ENCODE results near the gene POLR3GL.

POLR3GL gene

GRCh38 chr1:145993618-145994390, 29.3 kb downstream of the POLR3GL start:
- no peak for DNase-seq

- DNase-seq = no peak
Measured at GRCh38 chr1:145994391-145995120, 30.1 kb downstream of the POLR3GL start.

- no peak for DNase-seq
Measured at GRCh38 chr1:145995148-145995881, 30.8 kb downstream of the POLR3GL start.

- DNase-seq = no peak
Measured at GRCh38 chr1:145995964-145996432, 31.5 kb downstream of the POLR3GL start.

GRCh38 chr1:145996433-145997015, 32.0 kb downstream of the POLR3GL start, which contains the start of gene TXNIP:
Gene TXNIP (minus strand): TSS chr1:145996579. CDS start chr1:145996266, 313 bp downstream.
- DNase-seq = peak; percentile 93

GRCh38 chr1:145997016-145997717, 32.7 kb downstream of the POLR3GL start:
- DNase-seq = no peak

- DNase-seq = no peak
Measured at GRCh38 chr1:145997718-145998023, 33.2 kb downstream of the POLR3GL start.

- no peak for DNase-seq
Measured at GRCh38 chr1:145999321-146000024, 35.0 kb downstream of the POLR3GL start.

- DNase-seq = no peak
Measured at GRCh38 chr1:146001709-146002108, 37.2 kb downstream of the POLR3GL start.

- no peak for DNase-seq
Measured at GRCh38 chr1:146007489-146008133, 43.1 kb downstream of the POLR3GL start.

- DNase-seq = no peak
Measured at GRCh38 chr1:146010126-146010738, 45.7 kb downstream of the POLR3GL start.

GRCh38 chr1:146012703-146013558, 48.4 kb downstream of the POLR3GL start:
- DNase-seq = peak; percentile 54

GRCh38 chr1:146013559-146013922, 49.1 kb downstream of the POLR3GL start:
- no peak for DNase-seq

GRCh38 chr1:146016891-146017290, 52.4 kb downstream of the POLR3GL start:
- DNase-seq = no peak

- DNase-seq = no peak
Measured at GRCh38 chr1:146019231-146020057, 55.0 kb downstream of the POLR3GL start.

- no peak for DNase-seq
Measured at GRCh38 chr1:146020058-146021049, 55.9 kb downstream of the POLR3GL start.

GRCh38 chr1:146021050-146021445, 56.6 kb downstream of the POLR3GL start:
- DNase-seq = no peak
